HL-60 (cell line): ENCODE results near the gene GATA6.

Experiments used
- CTCF ChIP-seq: IDR thresholded peaks from one replicate; pipeline ENCODE4 v1.5.1; 2011; ENCODE audit warnings: low read length, control low read depth, inconsistent platforms; ENCODE audit not compliant: insufficient read depth
- GABPA ChIP-seq: IDR thresholded peaks from 2 replicates; pipeline ENCODE4 v1.6.1; 2012; ENCODE audit warnings: low read depth
- POLR2AphosphoS5 ChIP-seq: IDR thresholded peaks from 2 replicates; pipeline ENCODE4 v1.6.1; 2012; ENCODE audit warnings: low read depth
- REST ChIP-seq: IDR thresholded peaks from 2 replicates; pipeline ENCODE4 v1.6.1; 2012; ENCODE audit warnings: low read depth; ENCODE audit not compliant: insufficient replicate concordance

DNA sequence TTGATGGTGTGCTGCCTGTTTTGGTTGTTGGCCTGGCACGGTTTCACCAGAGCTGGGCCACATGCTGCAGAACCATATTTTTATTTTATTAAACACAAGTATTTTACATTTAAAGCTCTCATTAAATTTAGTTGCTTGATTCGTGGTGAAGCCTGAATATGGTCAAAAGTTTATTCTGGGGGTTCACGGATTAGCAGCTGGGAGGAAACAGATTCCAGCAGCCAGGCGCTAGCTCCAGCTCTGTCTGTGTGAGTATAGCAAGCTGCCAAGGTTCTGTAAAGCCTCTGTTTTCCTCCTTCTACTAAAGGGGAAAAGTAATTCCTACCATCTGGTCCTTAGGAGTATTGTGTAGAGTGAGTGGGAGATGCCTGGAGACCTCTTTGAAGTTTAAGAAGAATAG is 22.5 kb downstream of the GATA6 start:
- TF ChIP-seq CTCF (no peak), REST (no peak), POLR2AphosphoS5 (no peak), GABPA (no peak)
